Peyer's patch (tissue), 4 donors: ENCODE data around the gene NTNG1.

ENCODE experiments used
- CTCF ChIP-seq, 6 experiments: fragments of 450-650 bp in 4 of 6; fragments of 200-600 bp in 2 of 6; sonication (generic) in 1 of 6; IDR thresholded peaks; one replicate each; pipeline ENCODE4 v1.5.1; 2017 to 2019; ENCODE audit warnings: antibody characterized with exemption in 6 of 6, mild to moderate bottlenecking in 3 of 6, moderate library complexity in 1 of 6
- POLR2A ChIP-seq, 2 donors: fragments of 450-650 bp; IDR thresholded peaks; one replicate each; pipeline ENCODE4 v1.5.1; 2017; ENCODE audit warnings: antibody characterized with exemption in 2 of 2, mild to moderate bottlenecking in 2 of 2, moderate library complexity in 2 of 2

- TF ChIP-seq CTCF (IDR thresholded peaks at IDR 0.05): no peak
- TF ChIP-seq POLR2A (IDR thresholded peaks at IDR 0.05): no peak
These were observed 9.1 kb downstream of the NTNG1 start for GRCh38 chr1:107149946-107150345.
